ENCODE data around the gene SLC25A30. TPM values are rescaled to one million over a fixed set of nuclear protein-coding genes. Genes with fewer than 3 reads are reported as not detected.
"Not testable (repeated sequence)": the region's sequence is repeated elsewhere in the genome, so short reads cannot be mapped to it uniquely, and the experiment has no call there.

Gene SLC25A30
- total RNA-seq, 1 donor from 2014 or later = 12.5 TPM

GRCh38 chr13:45432737-45433380, 14.7 kb upstream of the SLC25A30 start:
- H3K27ac ChIP-seq (ENCODE audit: low read depth, low read length) = peak overlapping the region; percentile 78
- no peaks in the 10 kb centered on the region for H3K9me3 ChIP-seq (ENCODE audit: control insufficient read depth in 3 of 3, low read length in 3 of 3)
- H3K4me3 ChIP-seq (ENCODE audit: low read length in 3 of 3) = no peak overlapping the region
- no peaks in the 10 kb centered on the region for H3K27me3 ChIP-seq (ENCODE audit: control insufficient read depth in 3 of 3, insufficient read depth in 3 of 3, low read length in 3 of 3)
- peaks cover 0 to 14% (median 8%) of the 10 kb centered on the region in 3 donors for H3K4me1 ChIP-seq (ENCODE audit: control insufficient read depth in 3 of 3, insufficient read depth in 3 of 3, low read length in 3 of 3)
- no peaks in the 10 kb centered on the region for H3K36me3 ChIP-seq (ENCODE audit: control insufficient read depth in 3 of 3, insufficient read depth in 3 of 3, low read length in 3 of 3)
- peak overlapping the region; percentile 27 to 68 (median 67) for H3K9ac ChIP-seq (ENCODE audit: low read depth in 1 of 3, low read length in 3 of 3)

- H3K36me3 ChIP-seq (ENCODE audit: control insufficient read depth in 3 of 3, insufficient read depth in 3 of 3, low read length in 3 of 3); H3K27me3 ChIP-seq (ENCODE audit: control insufficient read depth in 3 of 3, insufficient read depth in 3 of 3, low read length in 3 of 3); H3K4me1 ChIP-seq (ENCODE audit: control insufficient read depth in 3 of 3, insufficient read depth in 3 of 3, low read length in 3 of 3); H3K4me3 ChIP-seq (ENCODE audit: low read length in 3 of 3); H3K9me3 ChIP-seq (ENCODE audit: control insufficient read depth in 3 of 3, low read length in 3 of 3); H3K9ac ChIP-seq (ENCODE audit: low read depth in 1 of 3, low read length in 3 of 3): not testable (repeated sequence)
- H3K27ac ChIP-seq (ENCODE audit: low read depth, low read length) = peak overlapping the region; percentile 37
Measured at GRCh38 chr13:45426056-45426841, 8.1 kb upstream of the SLC25A30 start.

- Histone ChIP-seq H3K9ac (ENCODE audit: low read depth in 1 of 3, low read length in 3 of 3) (no peak overlapping the region), H3K27ac (ENCODE audit: low read depth, low read length) (no peak overlapping the region), H3K36me3 (ENCODE audit: control insufficient read depth in 3 of 3, insufficient read depth in 3 of 3, low read length in 3 of 3) (no peaks in the 10 kb centered on the region), H3K4me1 (ENCODE audit: control insufficient read depth in 3 of 3, insufficient read depth in 3 of 3, low read length in 3 of 3) (peaks cover 0 to 3% (median under 1%) of the 10 kb centered on the region in 3 donors), H3K27me3 (ENCODE audit: control insufficient read depth in 3 of 3, insufficient read depth in 3 of 3, low read length in 3 of 3) (no peaks in the 10 kb centered on the region), H3K9me3 (ENCODE audit: control insufficient read depth in 3 of 3, low read length in 3 of 3) (no peaks in the 10 kb centered on the region), H3K4me3 (ENCODE audit: low read length in 3 of 3) (no peak overlapping the region)
Measured at GRCh38 chr13:45422731-45423292, 4.6 kb upstream of the SLC25A30 start.

- Histone ChIP-seq H3K4me3 (ENCODE audit: low read length in 3 of 3) (no peak overlapping the region), H3K27me3 (ENCODE audit: control insufficient read depth in 3 of 3, insufficient read depth in 3 of 3, low read length in 3 of 3) (no peaks in the 10 kb centered on the region), H3K27ac (ENCODE audit: low read depth, low read length) (no peak overlapping the region), H3K9me3 (ENCODE audit: control insufficient read depth in 3 of 3, low read length in 3 of 3) (no peaks in the 10 kb centered on the region), H3K4me1 (ENCODE audit: control insufficient read depth in 3 of 3, insufficient read depth in 3 of 3, low read length in 3 of 3) (peaks cover 9 to 18% (median 14%) of the 10 kb centered on the region in 3 donors), H3K9ac (ENCODE audit: low read depth in 1 of 3, low read length in 3 of 3) (no peak overlapping the region), H3K36me3 (ENCODE audit: control insufficient read depth in 3 of 3, insufficient read depth in 3 of 3, low read length in 3 of 3) (no peaks in the 10 kb centered on the region)
Measured at GRCh38 chr13:45419945-45420344, 1.8 kb upstream of the SLC25A30 start.

DNA sequence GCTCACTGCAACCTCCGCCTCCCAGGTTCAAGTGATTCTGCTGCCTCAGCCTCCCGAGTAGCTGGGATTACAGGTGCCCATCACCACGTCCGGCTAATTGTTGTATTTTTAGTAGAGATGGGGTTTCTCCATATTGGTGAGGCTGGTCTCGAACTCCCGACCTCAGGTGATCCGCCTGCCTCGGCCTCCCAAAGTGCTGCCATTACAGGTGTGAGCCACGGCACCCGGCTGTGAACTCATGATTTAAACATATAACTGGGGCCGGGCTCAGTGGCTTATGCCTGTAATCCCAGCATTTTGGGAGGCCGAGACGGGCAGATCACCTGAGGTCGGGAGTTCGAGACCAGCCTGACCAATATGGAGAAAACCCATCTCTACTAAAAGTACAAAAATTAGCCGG, 1.2 kb upstream of the SLC25A30 start:
- H3K36me3 ChIP-seq (ENCODE audit: control insufficient read depth in 3 of 3, insufficient read depth in 3 of 3, low read length in 3 of 3); H3K9ac ChIP-seq (ENCODE audit: low read depth in 1 of 3, low read length in 3 of 3); H3K9me3 ChIP-seq (ENCODE audit: control insufficient read depth in 3 of 3, low read length in 3 of 3); H3K27ac ChIP-seq (ENCODE audit: low read depth, low read length); H3K4me3 ChIP-seq (ENCODE audit: low read length in 3 of 3); H3K27me3 ChIP-seq (ENCODE audit: control insufficient read depth in 3 of 3, insufficient read depth in 3 of 3, low read length in 3 of 3): not testable (repeated sequence)
- peaks cover 15 to 22% (median 20%) of the 10 kb centered on the region in 3 donors for H3K4me1 ChIP-seq (ENCODE audit: control insufficient read depth in 3 of 3, insufficient read depth in 3 of 3, low read length in 3 of 3)

GRCh38 chr13:45416516-45417128, 1.6 kb downstream of the SLC25A30 start:
- H3K27ac ChIP-seq (ENCODE audit: low read depth, low read length) = peak overlapping the region; percentile 91
- H3K36me3 ChIP-seq (ENCODE audit: control insufficient read depth in 3 of 3, insufficient read depth in 3 of 3, low read length in 3 of 3) = no peaks in the 10 kb centered on the region
- peaks cover 33 to 43% (median 37%) of the 10 kb centered on the region in 3 donors for H3K4me1 ChIP-seq (ENCODE audit: control insufficient read depth in 3 of 3, insufficient read depth in 3 of 3, low read length in 3 of 3)
- H3K9me3 ChIP-seq (ENCODE audit: control insufficient read depth in 3 of 3, low read length in 3 of 3) = no peaks in the 10 kb centered on the region
- H3K27me3 ChIP-seq (ENCODE audit: control insufficient read depth in 3 of 3, insufficient read depth in 3 of 3, low read length in 3 of 3) = no peaks in the 10 kb centered on the region
- peak overlapping the region; percentile 87 to 94 (median 89) for H3K9ac ChIP-seq (ENCODE audit: low read depth in 1 of 3, low read length in 3 of 3)
- H3K4me3 ChIP-seq (ENCODE audit: low read length in 3 of 3) = peak overlapping the region; percentile 86 to 96 (median 95)

DNA sequence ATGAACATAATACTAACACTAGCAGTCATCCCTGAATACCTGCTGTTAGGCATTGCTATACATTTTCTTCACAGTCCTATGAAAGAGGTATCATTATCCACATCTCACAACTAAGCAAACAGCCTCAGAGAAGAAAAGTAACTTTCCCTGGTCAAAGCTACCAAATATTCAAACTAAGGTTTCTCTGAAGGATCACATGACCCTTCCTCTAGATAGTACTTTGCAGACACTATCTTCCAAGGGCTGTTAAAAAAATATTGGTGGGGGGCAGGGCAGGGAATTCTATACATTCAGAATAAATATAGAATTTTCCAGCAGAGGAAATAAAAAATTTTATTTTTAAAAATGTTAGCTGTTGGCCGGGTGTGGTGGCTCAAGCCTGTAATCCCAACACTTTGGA, 3.1 kb downstream of the SLC25A30 start:
- H3K27me3 ChIP-seq (ENCODE audit: control insufficient read depth in 3 of 3, insufficient read depth in 3 of 3, low read length in 3 of 3) = no peaks in the 10 kb centered on the region
- H3K27ac ChIP-seq (ENCODE audit: low read depth, low read length) = peak overlapping the region; percentile 86
- peaks cover 33 to 45% (median 43%) of the 10 kb centered on the region in 3 donors for H3K4me1 ChIP-seq (ENCODE audit: control insufficient read depth in 3 of 3, insufficient read depth in 3 of 3, low read length in 3 of 3)
- peak overlapping the region; percentile 41 to 66 (median 63) for H3K4me3 ChIP-seq (ENCODE audit: low read length in 3 of 3)
- peak overlapping the region in 1 of 3 donors; percentile 65 for H3K9ac ChIP-seq (ENCODE audit: low read depth in 1 of 3, low read length in 3 of 3)
- H3K36me3 ChIP-seq (ENCODE audit: control insufficient read depth in 3 of 3, insufficient read depth in 3 of 3, low read length in 3 of 3) = peaks cover under 1 to 5% (median 4%) of the 10 kb centered on the region in 3 donors
- no peaks in the 10 kb centered on the region for H3K9me3 ChIP-seq (ENCODE audit: control insufficient read depth in 3 of 3, low read length in 3 of 3)

DNA sequence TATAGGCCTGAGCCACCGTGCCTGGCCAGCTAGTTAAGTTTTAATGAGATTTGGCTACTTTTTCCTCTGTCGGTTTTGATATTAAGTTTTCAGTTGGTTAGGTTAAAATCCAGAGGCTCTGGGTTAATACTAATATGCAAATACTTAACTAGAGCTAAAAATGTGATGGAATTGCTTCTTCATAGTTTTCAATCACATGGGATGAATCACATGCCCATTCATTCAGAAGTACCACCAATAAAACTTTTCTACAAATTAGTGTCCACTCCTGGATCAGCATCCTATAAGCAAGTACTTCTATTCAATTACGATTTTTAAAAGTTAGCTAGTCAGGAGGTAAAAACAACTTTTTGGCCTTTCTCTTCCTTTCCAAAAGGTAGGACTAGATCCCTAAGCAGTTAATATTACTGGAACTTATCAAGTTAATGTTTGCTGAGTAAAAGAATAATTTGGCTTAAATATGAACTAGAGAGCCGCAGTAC, 4.3 kb downstream of the SLC25A30 start:
- Histone ChIP-seq H3K9me3 (ENCODE audit: control insufficient read depth in 3 of 3, low read length in 3 of 3) (no peaks in the 10 kb centered on the region), H3K27me3 (ENCODE audit: control insufficient read depth in 3 of 3, insufficient read depth in 3 of 3, low read length in 3 of 3) (no peaks in the 10 kb centered on the region), H3K9ac (ENCODE audit: low read depth in 1 of 3, low read length in 3 of 3) (no peak overlapping the region), H3K27ac (ENCODE audit: low read depth, low read length) (peak overlapping the region; percentile 86), H3K4me3 (ENCODE audit: low read length in 3 of 3) (peak overlapping the region in 2 of 3 donors; percentile 63 to 66), H3K36me3 (ENCODE audit: control insufficient read depth in 3 of 3, insufficient read depth in 3 of 3, low read length in 3 of 3) (peaks cover 4 to 11% (median 9%) of the 10 kb centered on the region in 3 donors), H3K4me1 (ENCODE audit: control insufficient read depth in 3 of 3, insufficient read depth in 3 of 3, low read length in 3 of 3) (peaks cover 33 to 45% (median 43%) of the 10 kb centered on the region in 3 donors)

DNA sequence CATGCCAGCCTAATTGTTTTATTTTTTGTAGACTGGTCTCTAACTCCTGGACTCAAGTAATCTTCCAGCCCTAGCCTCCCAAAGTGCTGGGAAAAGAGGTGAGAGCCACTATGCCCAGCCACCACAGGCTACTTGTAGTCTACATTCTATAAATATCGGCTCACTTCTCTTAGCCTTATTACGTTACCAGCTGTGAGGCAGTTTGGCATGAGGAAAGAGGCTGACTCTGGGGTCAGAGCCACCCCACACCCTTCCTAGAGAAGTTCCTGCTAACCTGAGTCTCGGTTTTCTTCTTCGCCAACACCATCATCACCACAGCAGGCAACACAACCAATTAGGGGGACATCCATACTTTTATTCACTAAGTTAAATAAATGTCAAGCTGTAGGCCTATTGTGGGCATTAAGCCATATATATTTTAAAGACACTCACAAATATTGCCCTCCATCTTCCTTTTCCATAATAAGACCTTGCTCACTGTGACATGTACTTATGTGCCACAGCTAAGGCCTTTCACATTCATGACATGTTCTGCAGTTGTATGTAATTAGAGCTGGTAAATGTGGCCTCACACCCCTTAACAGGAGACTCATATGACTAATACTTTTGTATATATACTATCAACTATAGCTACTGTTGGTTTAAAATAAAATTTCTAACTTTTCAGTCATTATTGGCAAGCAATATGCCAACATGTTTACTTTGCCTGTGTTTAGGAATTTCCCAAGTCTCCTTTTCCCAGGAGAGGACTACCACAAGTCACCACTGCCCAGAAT, 5.7 kb downstream of the SLC25A30 start:
- Histone ChIP-seq H3K4me3 (ENCODE audit: low read length in 3 of 3) (no peak overlapping the region), H3K36me3 (ENCODE audit: control insufficient read depth in 3 of 3, insufficient read depth in 3 of 3, low read length in 3 of 3) (peaks cover 13 to 24% (median 23%) of the 10 kb centered on the region in 3 donors), H3K9ac (ENCODE audit: low read depth in 1 of 3, low read length in 3 of 3) (peak overlapping the region; percentile 54 to 57 (median 54)), H3K9me3 (ENCODE audit: control insufficient read depth in 3 of 3, low read length in 3 of 3) (no peaks in the 10 kb centered on the region), H3K27me3 (ENCODE audit: control insufficient read depth in 3 of 3, insufficient read depth in 3 of 3, low read length in 3 of 3) (no peaks in the 10 kb centered on the region), H3K27ac (ENCODE audit: low read depth, low read length) (peak overlapping the region; percentile 86), H3K4me1 (ENCODE audit: control insufficient read depth in 3 of 3, insufficient read depth in 3 of 3, low read length in 3 of 3) (peaks cover 33 to 43% (median 39%) of the 10 kb centered on the region in 3 donors)

All from skeletal muscle tissue (tissue), 4 donors.